ENCODE measurements around the gene TDRD6.

GRCh38 chr6:46687619-46688097 lies at the start of gene TDRD6:
- no peak for TF ChIP-seq GATA2 (IDR thresholded peaks at IDR 0.05; ENCODE audit: low read depth, low read length)
- TF ChIP-seq GATA3 (IDR thresholded peaks at IDR 0.05; ENCODE audit: low read depth, low read length) = no peak

All from SH-SY5Y (cell line).